A549 (cell line): Measurements from ENCODE around the gene ARHGAP44.

Experiments used
- CTCF ChIP-seq: fragments of >200 bp; sonication (Bioruptor Twin); formaldehyde crosslinking; IDR thresholded peaks from 3 replicates; pipeline ENCODE4 v1.5.1; 2016
- USF2 ChIP-seq: fragments of 450-650 bp; IDR thresholded peaks from 2 replicates; pipeline ENCODE4 v1.6.1; 2014; ENCODE audit warnings: antibody characterized with exemption

- no peak for TF ChIP-seq CTCF
- no peak for TF ChIP-seq USF2
Observed at GRCh38 chr17:12936501-12936900, 147.2 kb downstream of the ARHGAP44 start.
